Middle frontal gyrus (tissue), 1 donor: ENCODE measurements around the gene FAM120B.
A peak's percentile ranks its signal among the peaks of the same experiment; 100 is the strongest.

Experiments
- DNase-seq: peaks from one replicate; pipeline ENCODE4 v3.0.0-alpha.2; 2015; ENCODE audit warnings: low spot score; ENCODE audit errors: extremely low spot score

Gene FAM120B

DNA sequence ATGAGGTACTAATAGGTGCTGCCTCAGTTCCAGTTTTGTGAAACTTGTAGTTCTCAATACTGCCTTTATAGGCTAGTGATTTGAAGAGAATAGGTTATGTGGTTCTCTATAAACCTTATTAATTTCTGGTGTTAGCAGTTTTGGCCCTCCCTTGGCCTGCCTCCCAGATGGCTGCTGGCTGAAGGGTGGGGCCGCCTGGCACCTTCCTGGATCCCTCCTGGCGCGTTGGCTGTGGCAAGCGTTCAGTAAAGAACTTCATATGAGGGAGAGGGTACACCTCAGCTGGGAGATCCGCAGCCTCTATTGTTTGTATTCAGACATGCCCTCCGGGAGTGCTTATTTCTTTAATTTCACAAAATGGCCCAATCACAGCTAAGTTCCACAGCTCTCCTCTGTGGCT lies 51.9 kb downstream of the FAM120B start:
- DNase-seq = no peak

DNA sequence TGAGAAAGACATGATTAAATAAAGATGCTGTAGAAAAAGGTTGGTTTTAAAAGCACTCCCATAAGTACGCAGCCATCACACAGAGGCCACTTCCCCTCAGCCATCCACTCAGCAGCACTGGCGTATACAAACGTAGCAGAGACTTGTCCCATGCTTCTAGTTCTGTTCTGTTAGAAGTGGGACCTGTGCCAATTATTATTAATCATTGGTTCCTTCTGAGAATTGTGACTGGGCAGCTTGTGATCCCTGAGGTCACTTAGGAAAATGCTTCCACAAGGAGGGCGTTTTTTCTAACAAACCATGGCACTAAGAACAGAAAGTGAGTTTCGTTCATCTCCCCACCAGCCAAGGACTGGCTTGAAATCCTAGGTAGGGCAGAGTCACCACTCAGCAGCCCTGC lies 53.9 kb downstream of the FAM120B start:
- no peak for DNase-seq

- no peak for DNase-seq
These were observed 54.8 kb downstream of the FAM120B start for GRCh38 chr6:170361335-170361734.

- no peak for DNase-seq
These were observed 55.6 kb downstream of the FAM120B start for GRCh38 chr6:170362121-170362520.

- DNase-seq = no peak
These were observed 56.7 kb downstream of the FAM120B start for GRCh38 chr6:170363255-170363654.

DNA sequence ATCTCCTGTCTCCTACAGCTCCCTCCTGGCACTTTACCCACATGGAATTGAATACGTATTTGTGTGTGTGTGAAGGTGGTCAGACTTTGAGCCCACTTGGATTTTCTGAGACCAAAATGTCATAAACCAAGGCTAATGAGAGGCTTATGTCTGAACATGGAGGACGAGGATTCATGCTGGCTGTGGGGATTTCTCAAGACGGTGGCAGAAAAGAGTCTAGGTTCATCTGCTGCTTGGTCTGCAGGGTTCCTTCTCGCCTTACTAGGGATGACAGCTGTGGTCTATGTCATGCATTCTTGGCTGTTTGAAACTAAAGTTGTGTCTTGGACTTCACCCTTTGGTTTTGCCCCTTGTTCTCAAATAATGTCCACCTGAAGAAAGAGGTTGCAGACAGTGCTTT lies 58.6 kb downstream of the FAM120B start:
- no peak for DNase-seq

DNA sequence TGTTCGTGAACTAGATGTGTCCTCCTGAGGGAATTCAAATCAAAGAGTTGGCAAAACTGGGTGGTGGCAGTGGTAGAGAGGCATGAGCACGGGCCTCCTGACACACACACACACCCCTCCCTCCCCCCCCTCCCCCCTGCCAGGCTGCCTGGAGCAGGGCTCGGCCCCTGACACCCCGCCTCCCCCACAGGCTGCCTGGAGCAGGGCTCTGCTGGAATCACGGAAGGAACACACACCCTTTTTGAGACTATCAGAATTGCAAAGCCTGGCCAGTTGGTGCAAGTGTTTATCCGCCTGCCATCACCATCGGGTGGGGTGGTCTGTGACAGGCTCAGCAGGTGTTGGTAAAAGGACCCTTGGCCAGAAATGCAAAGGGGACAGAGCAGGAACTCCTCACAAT lies 59.0 kb downstream of the FAM120B start:
- DNase-seq = no peak

DNA sequence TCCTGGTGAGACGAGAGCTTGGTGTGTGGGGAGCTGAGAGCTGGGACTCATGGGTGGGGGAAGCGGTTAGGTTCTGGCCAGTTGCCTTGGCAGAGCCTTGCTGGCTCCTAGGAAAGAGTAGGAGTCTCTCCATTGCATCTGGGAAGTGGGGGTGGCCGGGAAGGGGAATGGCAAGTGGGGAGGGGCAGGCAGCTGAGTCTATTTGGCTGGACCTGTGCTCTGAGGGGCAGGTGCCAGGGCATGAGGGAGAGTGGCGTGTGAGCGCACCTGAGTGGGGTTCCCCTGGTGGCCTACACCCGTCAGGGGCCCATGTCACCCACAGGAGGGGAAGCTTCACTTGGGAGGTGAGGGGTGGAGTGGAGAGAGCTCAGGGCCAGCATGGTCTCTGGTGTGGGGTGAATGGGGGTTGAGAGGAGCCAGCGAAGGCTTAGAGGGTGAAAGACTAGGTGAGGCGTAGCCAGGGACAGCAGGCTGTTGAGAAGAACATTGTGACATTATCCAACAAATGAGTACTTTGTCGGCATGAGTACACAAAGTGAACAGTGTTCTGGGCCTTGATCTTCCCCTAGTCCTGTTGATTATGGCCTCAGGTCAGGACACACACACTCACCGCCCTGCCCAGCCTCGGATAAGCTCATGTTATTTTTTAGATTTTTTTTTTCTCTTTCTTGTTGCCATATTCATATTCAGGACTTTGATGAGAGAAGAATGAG lies 59.8 kb downstream of the FAM120B start:
- peak; percentile 23 for DNase-seq

DNA sequence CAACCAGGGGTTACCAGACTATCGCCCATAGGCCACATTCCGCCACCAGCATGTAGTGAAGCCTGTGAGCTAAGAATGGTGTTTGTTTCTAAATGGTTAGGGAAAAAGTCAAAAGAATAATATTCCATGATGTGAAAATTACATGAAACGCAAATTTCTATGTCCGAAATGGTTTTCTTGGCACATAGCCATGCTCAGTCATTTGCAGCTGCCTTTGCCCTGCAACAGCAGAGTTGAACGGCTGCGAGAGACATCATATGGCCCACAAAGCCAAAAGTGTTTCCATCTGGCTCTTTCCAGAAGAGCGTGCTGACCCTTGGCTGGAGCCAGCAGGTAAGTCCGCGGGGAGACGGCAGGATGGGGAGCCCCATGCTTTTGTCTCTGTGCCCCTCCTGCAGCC lies 60.7 kb downstream of the FAM120B start:
- no peak for DNase-seq

- no peak for DNase-seq
These were observed 62.0 kb downstream of the FAM120B start for GRCh38 chr6:170368544-170368943.

DNA sequence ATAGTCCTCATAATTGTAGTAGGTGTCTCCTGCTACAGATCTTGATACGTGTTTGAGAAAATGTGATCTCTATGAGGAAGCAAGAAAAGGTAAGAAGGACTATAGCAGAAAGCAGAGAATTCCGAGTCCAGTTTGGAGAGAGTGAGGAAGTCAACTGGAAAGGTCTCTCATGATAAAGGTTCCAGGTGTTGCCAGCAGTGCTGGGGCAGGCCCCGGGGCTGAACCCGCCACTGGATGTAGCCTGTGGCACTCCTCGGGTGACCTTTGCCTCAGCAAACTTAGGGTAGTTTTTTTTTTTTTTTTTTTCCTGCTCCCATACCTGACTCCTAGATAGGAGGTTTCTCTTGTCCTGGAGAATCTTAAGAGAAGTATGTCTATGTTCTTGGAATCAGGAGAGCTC lies 62.8 kb downstream of the FAM120B start:
- no peak for DNase-seq

DNA sequence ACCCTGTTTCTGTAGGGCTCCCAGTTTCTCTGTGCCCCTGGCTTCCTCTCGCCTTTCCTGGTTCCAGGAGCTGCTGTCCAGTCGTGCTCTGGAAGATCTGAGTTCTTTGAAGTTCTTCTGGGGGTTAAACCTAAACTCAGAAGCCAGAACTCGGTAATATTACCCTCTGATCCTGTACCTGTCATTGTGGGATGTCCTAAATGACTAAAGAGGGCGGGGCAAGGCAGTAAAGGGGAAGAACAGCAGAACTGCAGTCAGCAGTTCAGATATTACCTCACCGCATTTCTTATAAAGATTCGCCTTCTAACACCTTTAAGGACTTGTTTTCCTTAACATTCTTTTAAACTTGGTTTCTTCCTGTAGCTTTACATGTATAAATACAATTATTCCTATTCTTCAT lies 63.9 kb downstream of the FAM120B start:
- no peak for DNase-seq

- DNase-seq = no peak
These were observed 64.5 kb downstream of the FAM120B start for GRCh38 chr6:170371080-170371479.

DNA sequence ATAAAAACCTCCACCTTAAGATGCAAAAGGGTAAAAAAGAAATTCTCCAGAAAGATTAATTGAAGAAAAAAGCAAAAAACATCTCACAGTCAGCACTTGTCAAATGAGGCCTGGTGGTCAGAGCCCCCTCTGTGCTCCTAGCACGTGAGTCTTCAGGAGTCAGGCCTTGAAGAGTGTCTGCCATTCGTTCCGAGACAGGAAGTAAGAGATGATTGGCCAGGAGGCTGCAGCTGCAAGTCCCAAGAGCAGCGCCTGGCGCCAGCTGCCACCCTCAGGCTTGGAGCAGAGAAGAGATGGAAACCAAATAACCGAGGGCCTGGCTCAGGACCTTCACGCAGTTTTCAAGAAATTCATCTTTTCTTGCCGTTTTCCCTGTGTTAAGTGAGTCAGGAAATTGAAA lies 65.0 kb downstream of the FAM120B start:
- no peak for DNase-seq

DNA sequence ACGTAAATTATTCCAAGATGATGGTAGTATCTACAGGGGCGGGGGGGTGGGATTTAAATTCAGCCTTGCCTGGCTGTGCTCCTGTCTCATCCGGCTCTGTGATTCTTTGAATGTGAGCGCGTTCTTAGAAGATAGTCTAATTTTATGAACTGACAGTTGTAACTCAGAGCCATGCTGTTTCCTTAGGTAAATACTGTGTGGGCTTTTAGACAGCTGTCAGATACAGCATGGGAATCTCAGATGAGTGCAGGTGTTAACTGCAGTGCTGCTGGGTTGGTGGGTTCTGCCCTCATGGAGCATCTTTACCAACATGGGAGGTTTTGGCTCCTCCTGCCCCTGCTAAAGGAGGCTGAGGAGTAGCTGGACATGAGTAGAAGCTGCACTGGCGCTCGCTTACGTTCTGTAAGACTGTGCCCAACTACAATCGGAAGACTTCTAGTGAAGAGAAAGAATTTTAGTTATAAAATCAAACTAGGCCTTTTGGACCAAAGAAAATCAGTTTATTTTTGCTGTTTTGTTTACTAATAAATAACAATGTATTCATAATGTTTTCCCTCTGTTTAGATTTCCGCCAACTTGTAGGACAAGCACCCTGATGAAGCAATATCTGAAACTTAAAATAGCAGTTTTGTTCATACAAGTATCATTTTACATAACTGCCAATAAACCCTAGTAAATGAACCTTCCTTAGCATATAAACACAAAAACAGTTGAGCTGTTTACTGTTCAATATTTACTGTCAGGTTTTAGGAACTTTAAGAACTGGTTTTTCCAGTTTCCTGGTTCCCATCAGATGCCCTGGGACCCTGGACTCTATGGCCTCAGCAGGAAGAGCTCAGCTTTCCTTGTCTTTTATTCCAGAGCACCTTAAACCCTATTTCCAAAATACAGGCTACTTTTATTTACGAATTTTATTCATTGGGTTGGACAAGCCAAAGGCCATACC lies 66.1 kb downstream of the FAM120B start:
- no peak for DNase-seq

GRCh38 chr6:170374571-170375444 lies 68.2 kb downstream of the FAM120B start:
- no peak for DNase-seq

GRCh38 chr6:170375661-170376060 lies 69.1 kb downstream of the FAM120B start:
- no peak for DNase-seq

- DNase-seq = no peak
These were observed 70.0 kb downstream of the FAM120B start for GRCh38 chr6:170376386-170377043.

GRCh38 chr6:170378502-170378901 lies 71.9 kb downstream of the FAM120B start:
- no peak for DNase-seq

DNA sequence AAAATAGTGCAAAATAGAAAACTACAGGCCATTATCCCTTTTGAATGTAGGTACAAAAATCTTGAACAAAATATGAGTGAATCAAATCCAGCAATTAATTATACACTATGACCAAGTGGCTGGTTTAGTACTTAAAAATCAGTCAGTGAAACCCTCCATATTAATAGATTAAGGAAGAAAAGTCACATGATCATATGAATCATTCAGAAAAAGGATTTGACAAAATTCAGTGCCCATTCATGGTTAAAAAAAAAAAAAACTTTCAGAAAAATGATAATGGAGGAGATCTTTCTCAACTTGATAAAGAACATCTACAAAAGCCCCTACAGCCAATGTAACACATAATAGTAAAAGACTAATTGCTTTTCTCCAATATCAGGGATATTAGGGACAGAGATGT lies 75.0 kb downstream of the FAM120B start:
- DNase-seq = no peak

DNA sequence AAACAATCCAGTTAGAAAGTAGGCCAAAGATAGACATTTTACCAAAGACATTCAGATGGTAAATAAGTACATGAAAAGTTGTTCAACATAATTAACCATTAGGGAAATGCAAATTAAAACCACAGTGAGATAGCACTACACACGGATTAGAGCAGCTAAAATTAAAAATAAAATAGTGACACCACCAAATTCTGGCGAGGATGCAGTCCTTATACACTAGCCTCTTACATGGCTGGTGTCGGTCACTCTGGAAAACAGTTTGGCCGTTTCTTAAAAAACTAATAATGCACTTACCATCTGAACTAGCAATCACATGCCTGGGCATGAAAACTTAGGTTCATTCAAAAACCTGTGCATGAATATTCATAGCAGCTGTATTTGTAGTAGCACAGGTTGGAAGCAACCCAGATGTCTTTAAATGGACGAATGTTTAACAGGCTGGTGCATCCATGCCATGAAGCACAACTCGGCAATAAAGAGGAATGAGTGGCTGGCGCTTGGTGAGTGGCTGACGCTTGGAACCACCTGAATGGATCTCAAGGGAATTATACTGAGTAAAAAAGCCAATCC lies 77.0 kb downstream of the FAM120B start:
- DNase-seq = no peak
